ENCODE data around the gene LIPC. TPM values are rescaled to one million over a fixed set of nuclear protein-coding genes. Genes with fewer than 3 reads are reported as not detected.
"Not testable (repeated sequence)": the region's sequence is repeated elsewhere in the genome, so short reads cannot be mapped to it uniquely, and the experiment has no call there.

Gene LIPC
- total RNA-seq, 1 experiment from 2014 or later, result 0.40 TPM

- DNase-seq (ENCODE audit: low read depth), result no peak
These were observed 150.4 kb downstream of the LIPC start for GRCh38 chr15:58582160-58582559.

DNA sequence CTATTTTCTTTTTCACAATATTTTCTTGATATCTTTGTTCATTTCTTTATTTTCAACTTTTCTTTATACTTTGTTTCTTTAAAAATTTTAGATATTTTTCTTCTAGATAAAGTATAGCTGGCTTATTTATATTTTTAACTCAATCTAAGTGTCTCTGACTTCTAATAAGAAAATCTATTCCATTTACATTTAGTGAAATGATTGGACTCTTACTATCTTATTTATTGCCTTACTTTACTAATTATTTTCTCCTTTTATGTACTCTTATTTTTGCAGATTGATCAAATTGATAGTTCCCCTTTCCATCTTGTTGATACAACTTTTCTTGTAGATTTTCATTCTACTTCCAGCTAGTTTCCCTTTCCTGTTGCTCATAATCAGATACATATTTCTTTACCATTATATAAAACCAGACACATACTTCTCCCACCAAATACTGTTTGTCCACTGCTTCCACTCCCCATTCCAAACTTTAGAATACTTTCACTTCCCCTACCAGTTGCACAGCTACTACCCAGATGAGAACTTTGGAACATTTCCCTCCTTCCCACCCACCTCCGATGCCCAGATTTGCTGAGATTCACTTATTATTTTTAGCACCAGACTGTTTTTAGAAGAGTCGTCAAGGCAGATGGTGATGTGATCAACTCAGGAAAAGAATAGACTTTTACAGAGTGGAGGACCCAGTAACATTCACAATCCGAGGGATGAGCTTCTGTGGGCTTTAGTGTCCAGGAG lies 151.5 kb downstream of the LIPC start:
- no peak for DNase-seq (ENCODE audit: low read depth)

GRCh38 chr15:58584789-58585461 lies 153.1 kb downstream of the LIPC start:
- DNase-seq (ENCODE audit: low read depth), result no peak

GRCh38 chr15:58585693-58586443 lies 154.1 kb downstream of the LIPC start:
- DNase-seq (ENCODE audit: low read depth), result no peak

DNA sequence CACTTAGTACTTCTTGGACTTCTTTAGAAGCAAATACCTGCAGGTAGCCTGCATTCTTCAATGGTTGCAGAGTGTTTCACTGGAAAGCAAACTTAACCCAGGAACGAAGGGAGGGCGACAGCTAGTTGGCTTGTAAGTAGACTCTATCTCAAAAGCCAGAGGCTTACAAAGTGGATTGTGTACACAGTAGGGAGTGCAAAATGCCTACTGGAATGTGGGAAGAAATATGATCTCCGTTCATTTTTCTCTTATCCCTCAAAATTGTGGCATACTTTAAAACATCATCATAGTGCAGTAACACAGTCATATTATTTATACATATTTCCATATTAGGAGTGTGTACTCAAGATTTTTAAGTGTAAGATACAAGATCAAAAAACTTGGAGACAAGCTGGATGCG lies 155.7 kb downstream of the LIPC start:
- DNase-seq (ENCODE audit: low read depth), result no peak

GRCh38 chr15:58588096-58588495 lies 156.3 kb downstream of the LIPC start:
- DNase-seq (ENCODE audit: low read depth), result no peak

GRCh38 chr15:58589047-58589446 lies 157.3 kb downstream of the LIPC start:
- DNase-seq (ENCODE audit: low read depth), result no peak

DNA sequence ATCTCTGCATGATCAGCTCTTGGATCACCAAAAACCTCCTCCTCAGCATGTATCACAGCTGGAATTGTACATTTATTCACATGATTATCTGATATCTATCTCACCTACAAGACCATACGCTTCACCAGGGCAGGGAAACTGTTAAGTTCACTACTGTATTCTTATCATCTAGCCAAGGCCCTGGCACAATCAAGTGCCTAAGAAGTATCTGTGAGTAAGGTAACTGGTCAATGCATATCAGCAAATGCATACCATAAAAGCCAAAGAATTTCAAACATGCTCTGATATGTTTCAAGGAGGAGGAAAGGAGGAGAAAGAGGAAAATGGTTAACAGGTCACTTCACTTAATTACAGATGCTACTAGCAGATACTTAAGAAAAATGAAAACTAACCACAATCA lies 158.4 kb downstream of the LIPC start:
- no peak for DNase-seq (ENCODE audit: low read depth)

- DNase-seq (ENCODE audit: low read depth), result no peak
These were observed 159.1 kb downstream of the LIPC start for GRCh38 chr15:58590926-58591325.

GRCh38 chr15:58593870-58594269 lies 162.1 kb downstream of the LIPC start:
- DNase-seq (ENCODE audit: low read depth), result no peak

GRCh38 chr15:58594898-58595297 lies 163.1 kb downstream of the LIPC start:
- DNase-seq (ENCODE audit: low read depth), result no peak

DNA sequence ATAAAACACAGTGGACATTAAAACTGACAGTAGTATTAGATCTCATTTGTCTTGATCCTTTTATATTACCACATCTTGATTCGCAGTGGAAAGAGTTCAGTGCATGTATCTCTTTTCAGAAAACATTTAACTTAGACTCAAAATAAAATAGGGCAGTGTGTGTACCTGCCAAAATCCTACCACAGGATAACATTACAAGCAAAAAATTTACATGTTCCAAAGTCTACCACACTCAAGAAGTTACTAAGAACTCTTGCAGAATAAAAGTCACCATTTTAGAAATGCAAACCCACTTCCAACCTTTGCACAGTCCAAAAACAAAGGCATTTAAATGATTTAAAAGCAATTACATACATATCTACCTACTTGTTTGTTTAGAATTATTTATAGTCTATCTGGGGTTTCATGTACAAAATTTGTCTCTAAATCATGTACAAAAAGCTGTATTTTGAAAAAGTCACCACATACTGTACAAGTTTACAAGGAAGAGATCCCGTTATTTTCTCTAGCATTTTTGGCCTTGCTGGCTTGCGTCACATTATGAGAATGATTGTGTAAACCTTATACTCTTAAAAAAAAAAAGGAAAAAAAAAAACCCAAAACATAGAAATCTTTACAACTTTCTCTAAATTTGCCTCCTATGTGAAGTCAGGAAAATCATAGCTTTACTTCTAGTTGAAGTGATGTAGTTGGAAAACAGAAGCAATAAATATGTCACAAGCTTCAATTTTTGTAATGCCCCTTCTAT lies 163.9 kb downstream of the LIPC start:
- no peak for DNase-seq (ENCODE audit: low read depth)

GRCh38 chr15:58597943-58598828 lies 166.4 kb downstream of the LIPC start:
- no peak for DNase-seq (ENCODE audit: low read depth)

DNA sequence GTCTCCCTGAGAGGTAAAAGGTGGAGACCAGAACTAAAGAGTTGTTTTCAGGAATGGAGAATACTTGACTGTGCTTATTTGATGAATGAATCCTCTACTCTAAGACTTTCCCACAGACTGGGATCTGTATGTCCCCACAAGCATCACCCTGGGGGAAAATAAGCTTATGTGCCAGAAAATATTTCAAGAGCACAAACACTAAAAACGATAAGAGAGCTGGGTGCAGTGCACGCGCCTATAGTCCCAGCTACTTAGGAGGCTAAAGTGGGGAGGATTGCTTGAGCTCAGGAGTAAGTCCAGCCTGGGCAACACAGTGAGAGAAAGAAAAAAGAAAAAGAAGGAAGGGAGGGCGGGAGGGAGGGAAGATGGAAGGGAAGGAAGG lies 167.0 kb downstream of the LIPC start:
- no peak for DNase-seq (ENCODE audit: low read depth)

DNA sequence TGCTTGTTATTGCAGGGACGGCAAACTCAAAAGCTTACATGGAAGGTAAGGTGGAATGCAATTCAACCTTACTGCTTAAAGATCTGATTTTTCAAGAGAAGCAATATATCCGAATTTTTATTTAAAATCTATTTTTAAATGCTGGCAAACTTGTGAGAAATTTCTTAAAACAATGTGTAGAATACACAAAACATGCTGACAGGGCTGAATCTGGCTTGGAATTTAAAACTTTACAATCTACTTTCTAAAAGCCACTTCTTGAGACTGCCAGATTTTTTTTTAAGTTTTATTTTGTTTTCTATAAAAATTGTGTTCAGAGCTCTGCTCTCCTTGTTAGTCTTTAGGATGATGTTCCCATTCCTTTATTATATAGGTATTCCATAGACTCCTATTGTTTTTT lies 171.0 kb downstream of the LIPC start:
- no peak for DNase-seq (ENCODE audit: low read depth)

- not testable (repeated sequence) for DNase-seq (ENCODE audit: low read depth)
These were observed 172.1 kb downstream of the LIPC start for GRCh38 chr15:58603927-58604326.

GRCh38 chr15:58604455-58604923 lies 172.7 kb downstream of the LIPC start:
- no peak for DNase-seq (ENCODE audit: low read depth)

DNA sequence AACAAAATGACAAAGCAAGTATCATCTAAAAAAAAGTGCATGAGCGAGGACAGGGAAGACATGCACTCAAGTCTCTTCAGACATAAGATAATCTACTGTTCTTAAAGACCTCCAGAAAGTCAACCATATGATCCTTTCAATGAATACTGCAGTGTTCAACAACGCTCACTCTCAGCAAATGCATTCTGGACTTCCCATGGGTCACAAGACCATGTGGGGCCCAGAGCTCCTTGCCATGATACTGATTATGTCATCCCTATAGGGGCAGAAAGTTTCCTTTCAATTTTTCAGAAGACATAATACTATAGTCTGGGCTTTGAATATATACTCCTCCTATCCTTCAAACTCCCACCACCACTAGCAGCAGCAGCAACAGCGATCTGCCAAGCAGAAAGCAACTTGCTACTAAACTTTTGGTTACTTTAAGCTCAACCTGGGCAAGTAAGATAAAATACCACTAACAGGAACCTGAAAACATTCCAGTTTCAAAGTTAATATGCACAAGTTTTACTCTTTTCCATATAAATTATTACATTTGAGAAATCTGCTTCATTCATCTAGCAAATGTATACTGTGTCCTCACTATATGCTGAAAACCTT lies 174.2 kb downstream of the LIPC start:
- no peak for DNase-seq (ENCODE audit: low read depth)

DNA sequence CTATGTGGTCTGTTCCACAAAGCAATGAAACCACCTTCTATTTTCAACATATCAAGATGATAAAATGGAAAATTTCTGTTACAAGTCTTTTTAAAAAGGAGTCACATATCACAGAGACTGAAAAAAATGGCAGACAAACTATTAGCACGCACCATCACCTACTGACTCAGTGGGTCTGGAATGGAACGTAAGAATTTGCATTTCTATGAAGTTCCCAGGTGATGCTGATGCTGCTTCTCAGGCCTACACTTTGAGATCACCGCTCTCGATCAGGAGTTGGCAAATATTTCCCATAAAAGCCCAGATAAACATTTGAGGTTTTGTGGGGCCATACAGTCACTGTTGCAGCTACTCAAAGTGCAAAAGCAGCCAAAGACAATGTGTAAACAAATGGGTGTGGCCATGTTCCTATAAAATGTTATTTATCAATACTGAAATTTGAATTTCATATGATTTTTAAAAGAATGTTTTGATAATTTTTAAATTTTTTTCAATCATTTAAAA lies 174.8 kb downstream of the LIPC start:
- no peak for DNase-seq (ENCODE audit: low read depth)

DNA sequence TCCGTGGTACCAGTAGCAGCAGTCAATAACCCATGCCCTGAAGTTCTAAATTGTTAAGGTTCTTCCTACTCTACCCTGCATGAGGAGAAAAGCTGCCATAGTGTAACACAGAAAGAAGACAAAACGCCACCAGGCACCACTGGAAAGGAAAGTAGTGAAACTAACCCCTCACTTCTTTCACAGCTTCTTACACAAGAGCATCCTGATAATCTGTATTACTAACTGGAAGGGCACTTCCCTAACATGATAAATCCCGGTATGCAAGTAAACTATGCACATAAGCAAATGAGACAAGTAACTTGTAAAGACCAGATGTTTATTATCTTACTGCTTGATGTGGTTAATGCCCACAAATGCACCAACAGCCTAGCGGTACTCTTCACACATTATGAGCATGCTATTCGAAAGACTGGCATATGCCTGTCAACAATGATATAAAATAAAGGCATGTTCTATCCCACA lies 176.4 kb downstream of the LIPC start:
- peak; percentile 19 for DNase-seq (ENCODE audit: low read depth)
